Measurements from ENCODE around the gene NR5A1. TPM values are rescaled to one million over a fixed set of nuclear protein-coding genes. Genes with fewer than 3 reads are reported as not detected.

The NR5A1 gene
- total RNA-seq, 1 experiment from 2014 or later = 0.09 TPM

GRCh38 chr9:124478354-124478753 is 28.8 kb downstream of the NR5A1 start:
- no TSS peak for BruUV-seq (replicated peaks)
- POLR2A ChIA-PET = no interaction called here
- Histone ChIP-seq H3K9me3 (no peaks in the 10 kb centered on the region), H3K4me1 (peaks cover 8% of the 10 kb centered on the region; the same call in 1 of the 2 replicates), H3K27me3 (replicated peaks; ENCODE audit: control insufficient read depth, insufficient read depth, low read length) (no peaks in the 10 kb centered on the region), H3K4me3 (ENCODE audit: low read depth, low read length) (no peak overlapping the region), H3K36me3 (ENCODE audit: control insufficient read depth, insufficient read depth, low read length) (no peaks in the 10 kb centered on the region)
- TF ChIP-seq, protein P1, sequence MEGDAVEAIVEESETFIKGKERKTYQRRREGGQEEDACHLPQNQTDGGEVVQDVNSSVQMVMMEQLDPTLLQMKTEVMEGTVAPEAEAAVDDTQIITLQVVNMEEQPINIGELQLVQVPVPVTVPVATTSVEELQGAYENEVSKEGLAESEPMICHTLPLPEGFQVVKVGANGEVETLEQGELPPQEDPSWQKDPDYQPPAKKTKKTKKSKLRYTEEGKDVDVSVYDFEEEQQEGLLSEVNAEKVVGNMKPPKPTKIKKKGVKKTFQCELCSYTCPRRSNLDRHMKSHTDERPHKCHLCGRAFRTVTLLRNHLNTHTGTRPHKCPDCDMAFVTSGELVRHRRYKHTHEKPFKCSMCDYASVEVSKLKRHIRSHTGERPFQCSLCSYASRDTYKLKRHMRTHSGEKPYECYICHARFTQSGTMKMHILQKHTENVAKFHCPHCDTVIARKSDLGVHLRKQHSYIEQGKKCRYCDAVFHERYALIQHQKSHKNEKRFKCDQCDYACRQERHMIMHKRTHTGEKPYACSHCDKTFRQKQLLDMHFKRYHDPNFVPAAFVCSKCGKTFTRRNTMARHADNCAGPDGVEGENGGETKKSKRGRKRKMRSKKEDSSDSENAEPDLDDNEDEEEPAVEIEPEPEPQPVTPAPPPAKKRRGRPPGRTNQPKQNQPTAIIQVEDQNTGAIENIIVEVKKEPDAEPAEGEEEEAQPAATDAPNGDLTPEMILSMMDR (IDR thresholded peaks at IDR 0.05; ENCODE audit: insufficient read depth in 1 of 2, low read depth in 1 of 2, low read length in 1 of 2, severe bottlenecking in 1 of 2, unreplicated experiment in 1 of 2) = no peak
- Mint-ChIP-seq H3K4me3 (ENCODE audit: unreplicated experiment) (peak overlapping the region; percentile 25), H3K27me3 (ENCODE audit: insufficient read depth, unreplicated experiment) (no peaks in the 10 kb centered on the region), H3K36me3 (ENCODE audit: insufficient read depth, unreplicated experiment) (no peaks in the 10 kb centered on the region), H3K27ac (ENCODE audit: unreplicated experiment) (no peak overlapping the region), H3K9me3 (ENCODE audit: unreplicated experiment) (no peaks in the 10 kb centered on the region), H3K4me1 (ENCODE audit: low read depth, unreplicated experiment) (no peaks in the 10 kb centered on the region)
- intact Hi-C loops (cut with micrococcal nuclease; ENCODE audit: unreplicated experiment) = no loop called here
- no peak for DNase-seq
- CTCF ChIA-PET = interaction anchor here (0.6 kb wide), 2 partner anchors 10 to 1889 kb away, joined by 4 to 5 read pairs; no protein-coding TSS in a partner anchor

DNA sequence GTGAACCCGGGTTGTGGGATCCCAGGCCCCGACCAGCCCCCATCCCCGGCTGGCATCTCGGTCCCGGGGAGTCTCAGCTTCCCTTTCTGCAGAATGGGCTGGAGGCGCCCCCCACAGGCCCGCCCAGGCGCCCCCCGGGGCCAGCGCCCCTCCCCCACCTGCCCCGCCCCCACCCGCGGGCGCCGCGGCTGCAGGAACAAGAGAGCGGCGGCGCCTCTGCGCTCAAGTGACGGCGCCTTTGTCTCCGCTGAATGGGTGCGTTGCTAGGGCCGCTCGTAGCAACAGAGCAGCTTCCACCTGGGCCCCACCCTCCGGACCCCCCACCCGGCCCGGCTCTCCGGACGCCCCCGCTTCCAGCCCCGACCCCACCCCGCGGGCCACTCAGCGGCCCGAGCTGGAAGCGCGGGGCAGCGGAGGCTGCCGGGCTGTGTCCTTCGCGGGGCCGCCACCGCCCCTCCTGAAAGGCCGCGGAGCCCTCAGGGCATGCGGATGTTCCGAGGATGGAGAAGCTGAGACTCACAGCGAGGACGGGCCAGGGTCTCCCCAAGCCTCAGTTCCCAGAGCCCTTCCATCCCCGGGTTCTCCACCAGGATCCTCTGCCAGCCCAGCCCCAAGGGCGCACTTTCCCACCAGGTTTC is 29.4 kb downstream of the NR5A1 start:
- peaks cover 8% of the 10 kb centered on the region; the same call in 1 of the 2 replicates for H3K4me1 ChIP-seq
- H3K36me3 ChIP-seq (ENCODE audit: control insufficient read depth, insufficient read depth, low read length) = no peaks in the 10 kb centered on the region
- intact Hi-C loops (cut with micrococcal nuclease; ENCODE audit: unreplicated experiment) = no loop called here
- no peak overlapping the region; the same call in 1 of the 2 replicates for H3K4me3 ChIP-seq (ENCODE audit: low read depth, low read length)
- peak overlapping the region; percentile 25 for H3K4me3 Mint-ChIP-seq (ENCODE audit: unreplicated experiment)
- H3K27me3 Mint-ChIP-seq (ENCODE audit: insufficient read depth, unreplicated experiment) = no peaks in the 10 kb centered on the region
- no peaks in the 10 kb centered on the region for H3K36me3 Mint-ChIP-seq (ENCODE audit: insufficient read depth, unreplicated experiment)
- no peaks in the 10 kb centered on the region for H3K27me3 ChIP-seq (replicated peaks; ENCODE audit: control insufficient read depth, insufficient read depth, low read length)
- POLR2A ChIA-PET = no interaction called here
- no peak for DNase-seq
- no TSS peak for BruUV-seq (replicated peaks)
- H3K9me3 Mint-ChIP-seq (ENCODE audit: unreplicated experiment) = no peaks in the 10 kb centered on the region
- no peaks in the 10 kb centered on the region for H3K4me1 Mint-ChIP-seq (ENCODE audit: low read depth, unreplicated experiment)
- TF ChIP-seq, protein P1 (IDR thresholded peaks at IDR 0.05; ENCODE audit: insufficient read depth in 1 of 2, low read depth in 1 of 2, low read length in 1 of 2, severe bottlenecking in 1 of 2, unreplicated experiment in 1 of 2) = no peak
- CTCF ChIA-PET = interaction anchor here (0.6 kb wide), 2 partner anchors 11 to 1890 kb away, joined by 4 to 5 read pairs; no protein-coding TSS in a partner anchor
- no peak overlapping the region for H3K27ac Mint-ChIP-seq (ENCODE audit: unreplicated experiment)
- H3K9me3 ChIP-seq = no peaks in the 10 kb centered on the region

DNA sequence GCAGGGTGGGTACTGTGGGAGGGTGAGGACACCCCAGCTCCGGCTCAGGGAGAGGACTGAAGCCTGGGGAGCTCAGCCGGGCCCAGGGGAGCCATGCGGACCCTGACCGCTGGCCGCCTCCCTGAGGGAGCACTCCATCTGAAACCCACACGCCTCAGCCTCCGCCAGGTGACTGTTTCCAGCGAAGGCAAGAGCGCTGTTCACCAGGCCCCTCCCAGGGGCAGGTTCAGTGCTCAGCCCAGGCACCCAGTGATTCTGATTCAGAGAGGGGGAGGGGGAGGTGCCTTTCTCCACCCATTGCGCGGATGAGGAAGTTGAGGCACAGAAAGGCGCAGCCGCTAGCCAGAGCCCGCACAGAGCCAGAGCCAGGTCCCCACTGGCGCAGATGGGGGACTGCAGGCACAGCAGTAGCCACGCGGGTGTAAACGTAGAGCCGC is 30.0 kb downstream of the NR5A1 start:
- peaks cover 8% of the 10 kb centered on the region; the same call in 1 of the 2 replicates for H3K4me1 ChIP-seq
- peak in 1 of 2 experiments; percentile 24 for DNase-seq
- peaks cover under 1% of the 10 kb centered on the region for H3K27me3 Mint-ChIP-seq (ENCODE audit: insufficient read depth, unreplicated experiment)
- ChIA-PET POLR2A (no interaction called here), CTCF (interaction anchor here (0.7 kb wide), 1 partner anchor 57 kb away, joined by 8 read pairs; no protein-coding TSS in a partner anchor)
- no peak overlapping the region for H3K27ac Mint-ChIP-seq (ENCODE audit: unreplicated experiment)
- intact Hi-C loops (cut with micrococcal nuclease; ENCODE audit: unreplicated experiment) = no loop called here
- H3K36me3 ChIP-seq (ENCODE audit: control insufficient read depth, insufficient read depth, low read length) = no peaks in the 10 kb centered on the region
- no peak overlapping the region; the same call in 1 of the 2 replicates for H3K4me3 ChIP-seq (ENCODE audit: low read depth, low read length)
- no peaks in the 10 kb centered on the region for H3K9me3 ChIP-seq
- BruUV-seq (replicated peaks) = no TSS peak
- no peak overlapping the region for H3K4me3 Mint-ChIP-seq (ENCODE audit: unreplicated experiment)
- no peaks in the 10 kb centered on the region for H3K4me1 Mint-ChIP-seq (ENCODE audit: low read depth, unreplicated experiment)
- TF ChIP-seq, protein P1 (IDR thresholded peaks at IDR 0.05; ENCODE audit: insufficient read depth in 1 of 2, low read depth in 1 of 2, low read length in 1 of 2, severe bottlenecking in 1 of 2, unreplicated experiment in 1 of 2) = no peak
- no peaks in the 10 kb centered on the region for H3K36me3 Mint-ChIP-seq (ENCODE audit: insufficient read depth, unreplicated experiment)
- H3K9me3 Mint-ChIP-seq (ENCODE audit: unreplicated experiment) = no peaks in the 10 kb centered on the region
- no peaks in the 10 kb centered on the region for H3K27me3 ChIP-seq (replicated peaks; ENCODE audit: control insufficient read depth, insufficient read depth, low read length)

Data from Caco-2 (cell line).